HG02885 (cell line): Measurements from ENCODE around the gene CCDC90B.

Experiments used
- ATAC-seq: cut with Tn5 transposase; IDR thresholded peaks from one replicate; pipeline ENCODE4 v1.9.1; 2021; ENCODE audit warnings: mild to moderate bottlenecking; ENCODE audit not compliant: unreplicated experiment, poor library complexity

Gene CCDC90B

GRCh38 chr11:83249445-83249844 is 36.7 kb downstream of the CCDC90B start:
- ATAC-seq = no peak

GRCh38 chr11:83241291-83241946 is 44.7 kb downstream of the CCDC90B start:
- peak; percentile 81 for ATAC-seq

GRCh38 chr11:83238111-83238510 is 48.1 kb downstream of the CCDC90B start:
- ATAC-seq = no peak

- no peak for ATAC-seq
Measured at GRCh38 chr11:83235825-83236224, 50.3 kb downstream of the CCDC90B start.

- ATAC-seq = no peak
Measured at GRCh38 chr11:83223457-83223856, 62.7 kb downstream of the CCDC90B start.

GRCh38 chr11:83222499-83222898 is 63.7 kb downstream of the CCDC90B start:
- no peak for ATAC-seq

- ATAC-seq = no peak
Measured at GRCh38 chr11:83221694-83222093, 64.5 kb downstream of the CCDC90B start.

- ATAC-seq = no peak
Measured at GRCh38 chr11:83220260-83220659, 65.9 kb downstream of the CCDC90B start.

GRCh38 chr11:83219095-83219494 is 67.1 kb downstream of the CCDC90B start:
- ATAC-seq = no peak
